ENCODE measurements around the gene BEGAIN.

The BEGAIN gene

GRCh38 chr14:100589760-100590469 lies 2.7 kb upstream of the BEGAIN start:
- DNase-seq (ENCODE audit: extremely low read depth, low read depth): no peak
- TF ChIP-seq CTCF (IDR thresholded peaks at IDR 0.05; ENCODE audit: low read depth, low read length): no peak

- no peak for DNase-seq (ENCODE audit: extremely low read depth, low read depth)
- no peak for TF ChIP-seq CTCF (IDR thresholded peaks at IDR 0.05; ENCODE audit: low read depth, low read length)
Measured at GRCh38 chr14:100589071-100589759, 2.0 kb upstream of the BEGAIN start.

GRCh38 chr14:100588671-100589070 lies 1.5 kb upstream of the BEGAIN start:
- no peak for DNase-seq (ENCODE audit: extremely low read depth, low read depth)
- no peak for TF ChIP-seq CTCF (IDR thresholded peaks at IDR 0.05; ENCODE audit: low read depth, low read length)

GRCh38 chr14:100587763-100588411 lies 670 bp upstream of the BEGAIN start:
- DNase-seq (ENCODE audit: extremely low read depth, low read depth): no peak
- TF ChIP-seq CTCF (IDR thresholded peaks at IDR 0.05; ENCODE audit: low read depth, low read length): no peak

GRCh38 chr14:100586403-100587085 lies 673 bp downstream of the BEGAIN start:
- no peak for DNase-seq (ENCODE audit: extremely low read depth, low read depth)

GRCh38 chr14:100586153-100586402 lies 1.1 kb downstream of the BEGAIN start:
- no peak for TF ChIP-seq CTCF (IDR thresholded peaks at IDR 0.05; ENCODE audit: low read depth, low read length)
- DNase-seq (ENCODE audit: extremely low read depth, low read depth): no peak

More at GRCh38 chr14:100586403-100587085, 673 bp downstream of the BEGAIN start:
- TF ChIP-seq CTCF (IDR thresholded peaks at IDR 0.05; ENCODE audit: low read depth, low read length): no peak
